BLaER1 (cell line): ENCODE results near the gene ALDH1L2.
A peak's percentile ranks its signal among the peaks of the same experiment; 100 is the strongest.

Source experiments
- H3K27ac ChIP-seq: shearing (Covaris generic); formaldehyde crosslinking; 2 replicates; pipeline ENCODE4 v1.8.1; 2022
- H3K27me3 ChIP-seq: shearing (Covaris generic); formaldehyde crosslinking; 2 replicates; pipeline ENCODE4 v1.8.1; 2022
- H3K36me3 ChIP-seq: shearing (Covaris generic); formaldehyde crosslinking; 2 replicates; pipeline ENCODE4 v1.8.1; 2022
- H3K4me1 ChIP-seq: shearing (Covaris generic); formaldehyde crosslinking; 2 replicates; pipeline ENCODE4 v1.8.1; 2022
- H3K4me2 ChIP-seq: shearing (Covaris generic); formaldehyde crosslinking; 2 replicates; pipeline ENCODE4 v1.8.1; 2022
- H3K4me3 ChIP-seq: shearing (Covaris generic); formaldehyde crosslinking; 2 replicates; pipeline ENCODE4 v1.8.1; 2022
- H3K9ac ChIP-seq: shearing (Covaris generic); formaldehyde crosslinking; 2 replicates; pipeline ENCODE4 v1.8.1; 2022
- H3K9me3 ChIP-seq: shearing (Covaris generic); formaldehyde crosslinking; 2 replicates; pipeline ENCODE4 v1.8.1; 2022
- H4K20me1 ChIP-seq: shearing (Covaris generic); formaldehyde crosslinking; 2 replicates; pipeline ENCODE4 v1.8.1; 2022
- Cebpa-rat ChIP-seq: shearing (Covaris generic); IDR thresholded peaks from 2 replicates; pipeline ENCODE4 v1.8.1; 2022

The ALDH1L2 gene

DNA sequence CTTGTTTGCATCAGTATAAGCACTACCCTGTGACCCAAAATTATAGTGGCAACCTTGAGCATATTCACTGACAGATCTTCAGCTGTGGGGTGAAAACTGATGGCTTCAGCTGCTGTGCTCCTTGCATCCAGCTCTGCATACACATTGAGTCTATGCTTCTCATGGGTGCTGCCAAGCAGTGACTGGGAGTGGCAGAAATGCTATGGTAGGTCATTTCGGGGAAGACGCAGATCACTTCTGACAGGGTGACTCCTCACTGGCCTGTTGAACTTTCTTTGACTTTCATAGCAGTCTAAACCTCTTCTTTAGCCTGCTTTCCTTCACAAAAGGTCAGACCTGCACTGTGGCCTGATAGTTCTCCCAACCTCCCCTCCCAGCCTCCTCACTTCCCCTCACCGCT, 5.6 kb upstream of the ALDH1L2 start:
- no peak overlapping the region for H3K9ac ChIP-seq
- H3K9me3 ChIP-seq: peaks cover 28% of the 10 kb centered on the region
- no peak overlapping the region for H3K4me3 ChIP-seq

DNA sequence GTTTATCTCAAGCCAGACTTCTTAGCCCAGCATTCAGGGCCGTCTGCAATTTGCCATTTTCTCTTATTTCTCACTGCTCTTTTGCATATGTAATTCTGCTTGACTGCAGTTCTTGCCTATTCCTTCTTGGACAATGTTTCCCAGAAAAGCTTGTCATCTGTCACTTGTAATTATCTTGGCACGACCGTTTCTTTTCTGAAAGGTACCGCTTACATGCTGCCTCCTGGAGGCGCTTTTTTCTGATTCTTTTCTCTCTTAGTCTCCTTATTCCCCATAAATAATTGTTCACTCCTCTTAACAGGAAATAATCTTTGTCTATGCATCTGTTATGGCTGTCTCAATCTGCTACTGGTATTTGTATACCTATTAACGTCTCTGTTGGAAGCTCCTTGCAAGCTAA, 1.2 kb upstream of the ALDH1L2 start:
- Histone ChIP-seq H3K4me1 (peaks cover 8% of the 10 kb centered on the region; the same call in 1 of the 2 replicates), H3K4me3 (no peak overlapping the region), H3K4me2 (no peak overlapping the region), H3K27ac (no peak overlapping the region), H3K27me3 (peaks cover 19% of the 10 kb centered on the region), H3K36me3 (no peaks in the 10 kb centered on the region), H4K20me1 (no peaks in the 10 kb centered on the region), H3K9me3 (peaks cover 25% of the 10 kb centered on the region), H3K9ac (no peak overlapping the region)
- no peak for TF ChIP-seq Cebpa-rat

More for the DNA sequence above, 5.6 kb upstream of the ALDH1L2 start:
- H3K36me3 ChIP-seq: no peaks in the 10 kb centered on the region
- TF ChIP-seq Cebpa-rat: no peak
- no peaks in the 10 kb centered on the region for H4K20me1 ChIP-seq
- peaks cover under 1% of the 10 kb centered on the region; the same call in 1 of the 2 replicates for H3K27me3 ChIP-seq
- H3K27ac ChIP-seq: no peak overlapping the region
- no peaks in the 10 kb centered on the region for H3K4me1 ChIP-seq
- H3K4me2 ChIP-seq: no peak overlapping the region

DNA sequence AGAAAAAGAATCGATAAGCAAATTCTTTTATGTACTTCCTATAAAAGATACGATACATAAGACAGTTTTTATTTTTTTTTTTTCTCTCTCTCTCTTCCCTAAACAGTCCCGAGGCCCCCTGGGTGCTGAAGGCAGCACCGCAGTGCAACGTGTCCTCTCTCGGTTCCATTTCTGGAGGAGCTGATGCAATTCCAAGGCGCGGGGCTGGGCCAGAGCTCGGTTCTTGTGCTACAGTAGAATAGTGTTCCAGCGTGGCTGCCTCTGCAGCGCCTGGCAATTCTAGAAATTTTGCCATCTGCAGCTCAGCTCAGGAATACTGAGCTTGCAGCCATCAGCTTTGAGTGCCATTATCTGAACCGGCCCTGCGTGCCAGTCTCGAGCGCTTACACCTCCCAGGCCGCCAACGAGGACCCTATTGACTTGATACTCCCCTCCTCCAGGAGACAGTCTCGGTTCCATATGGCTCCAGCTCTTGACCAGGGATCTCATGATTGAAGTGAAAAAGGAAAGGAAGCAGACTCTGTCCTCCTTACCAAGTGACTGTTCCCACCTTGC, 630 bp downstream of the ALDH1L2 start:
- Histone ChIP-seq H3K4me2 (peak overlapping the region; percentile 69), H3K27me3 (peaks cover 19% of the 10 kb centered on the region), H3K36me3 (no peaks in the 10 kb centered on the region), H3K4me1 (peaks cover 8% of the 10 kb centered on the region; the same call in 1 of the 2 replicates), H4K20me1 (no peaks in the 10 kb centered on the region), H3K27ac (no peak overlapping the region), H3K9me3 (peaks cover 25% of the 10 kb centered on the region), H3K9ac (0 out of 2 replicates have a peak overlapping the region, but pooled peaks have one; percentile 40), H3K4me3 (peak overlapping the region; percentile 59)
- TF ChIP-seq Cebpa-rat: no peak

DNA sequence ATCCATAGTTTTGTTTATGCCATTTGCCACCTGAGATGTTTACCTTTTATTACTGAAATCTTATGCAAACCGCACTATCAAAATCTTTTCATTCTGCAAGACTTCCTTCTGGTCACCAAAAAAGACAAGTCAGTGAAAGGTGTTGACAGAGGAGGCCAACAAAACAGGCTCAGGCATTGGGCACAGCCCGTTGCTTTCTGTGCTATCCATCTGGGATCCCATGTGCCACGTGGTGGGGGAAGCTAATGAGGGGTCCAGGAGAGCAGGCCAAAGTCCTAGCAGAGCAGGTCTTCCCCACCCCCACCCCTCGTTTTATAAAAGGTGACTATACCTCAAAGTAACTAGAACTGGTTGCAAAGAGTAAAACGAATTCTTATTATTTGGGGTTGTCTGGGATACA, 1.2 kb downstream of the ALDH1L2 start:
- Histone ChIP-seq H3K27ac (no peak overlapping the region), H3K4me2 (peak overlapping the region; percentile 69; the same call in 1 of the 2 replicates), H3K27me3 (peaks cover 19% of the 10 kb centered on the region), H3K9me3 (peaks cover 25% of the 10 kb centered on the region), H3K4me1 (peaks cover 8% of the 10 kb centered on the region; the same call in 1 of the 2 replicates), H3K9ac (no peak overlapping the region), H3K36me3 (no peaks in the 10 kb centered on the region), H4K20me1 (no peaks in the 10 kb centered on the region), H3K4me3 (no peak overlapping the region; the same call in 1 of the 2 replicates)
- no peak for TF ChIP-seq Cebpa-rat

DNA sequence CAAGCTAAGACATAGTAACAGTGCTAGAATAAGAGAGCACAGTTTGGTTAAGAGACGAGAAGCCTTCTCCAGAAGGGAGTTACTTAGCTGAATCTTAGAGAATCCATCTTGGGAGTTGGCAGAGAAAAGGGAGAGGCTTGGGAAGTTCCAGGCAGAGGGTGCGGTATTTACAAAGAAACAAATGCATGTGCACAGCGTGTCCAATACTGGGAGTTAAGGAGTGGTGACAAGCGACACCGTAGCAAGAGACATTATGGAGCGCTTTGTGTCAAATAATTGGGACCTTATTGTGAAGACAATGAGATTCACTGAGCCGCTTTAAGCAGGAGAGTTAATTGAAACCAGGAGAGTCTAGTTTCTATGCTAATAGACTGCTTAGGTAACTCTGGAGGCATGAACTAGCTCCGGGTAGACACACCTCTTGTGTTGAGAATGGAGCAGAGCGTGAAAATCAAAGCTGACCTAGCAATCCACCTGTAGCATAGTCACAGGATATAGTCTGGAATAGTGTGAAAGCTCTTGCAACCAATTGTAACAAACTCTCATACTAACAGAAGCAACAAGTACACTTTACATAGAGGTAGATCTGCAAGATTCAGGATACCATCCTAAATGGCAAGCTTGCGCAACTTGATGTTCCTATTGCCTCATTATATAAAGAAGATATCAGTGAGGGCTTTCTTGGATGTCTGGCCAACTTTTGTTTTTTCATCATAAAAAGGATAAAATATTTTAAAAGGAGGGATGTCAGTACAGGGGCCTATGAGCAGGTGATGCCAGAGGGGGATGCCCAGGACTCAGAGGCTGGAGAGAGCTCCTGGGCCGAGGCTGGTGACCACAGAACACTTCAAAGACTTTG, 5.3 kb downstream of the ALDH1L2 start:
- Histone ChIP-seq H3K4me1 (peaks cover 7% of the 10 kb centered on the region; the same call in 1 of the 2 replicates), H3K9ac (no peak overlapping the region), H4K20me1 (no peaks in the 10 kb centered on the region), H3K4me2 (no peak overlapping the region), H3K27ac (no peak overlapping the region), H3K4me3 (no peak overlapping the region), H3K36me3 (no peaks in the 10 kb centered on the region), H3K9me3 (no peaks in the 10 kb centered on the region), H3K27me3 (peaks cover 13% of the 10 kb centered on the region)
- no peak for TF ChIP-seq Cebpa-rat

DNA sequence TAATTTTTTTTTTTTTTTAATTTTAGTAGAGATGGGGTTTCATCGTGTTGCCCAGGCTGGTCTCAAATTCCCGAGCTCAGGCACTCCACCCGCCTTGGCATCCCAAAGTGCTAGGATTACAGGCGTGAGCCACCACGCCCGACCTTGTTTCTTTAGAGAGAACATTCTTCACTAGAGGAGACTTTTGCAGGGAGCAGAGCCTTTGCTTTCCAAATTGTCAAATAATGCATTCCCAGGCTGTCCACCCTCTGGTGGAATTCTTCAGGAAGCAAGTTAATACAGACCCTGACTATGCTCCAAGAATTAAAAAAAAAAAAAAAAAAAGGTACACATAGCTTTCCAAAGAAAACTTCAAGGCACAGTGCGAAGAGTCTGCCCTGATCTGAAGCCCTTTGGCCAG, 6.8 kb downstream of the ALDH1L2 start:
- Histone ChIP-seq H4K20me1 (no peaks in the 10 kb centered on the region), H3K9ac (no peak overlapping the region), H3K36me3 (no peaks in the 10 kb centered on the region), H3K4me1 (no peaks in the 10 kb centered on the region), H3K27ac (no peak overlapping the region), H3K9me3 (no peaks in the 10 kb centered on the region), H3K4me2 (no peak overlapping the region), H3K4me3 (no peak overlapping the region), H3K27me3 (no peaks in the 10 kb centered on the region)
- TF ChIP-seq Cebpa-rat: no peak

DNA sequence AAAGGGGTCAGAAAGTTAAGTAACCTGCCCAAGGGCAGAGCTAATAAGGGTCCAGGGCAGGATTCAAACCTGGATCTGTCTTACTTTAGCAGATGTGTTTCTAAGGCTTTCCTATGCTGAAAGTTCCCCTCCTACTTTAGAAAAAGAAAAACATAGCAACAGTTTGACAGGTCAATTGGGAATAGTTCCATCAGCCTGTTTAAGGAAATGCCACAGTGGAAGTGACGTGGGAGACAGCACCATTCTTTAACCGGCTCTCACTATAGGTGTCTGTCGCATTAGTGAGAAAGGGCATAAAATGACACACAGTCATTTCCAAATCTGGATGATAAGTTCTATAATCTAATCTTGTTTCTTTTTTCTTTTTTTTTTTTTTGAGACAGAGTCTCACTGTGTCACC, 7.3 kb downstream of the ALDH1L2 start:
- Histone ChIP-seq H3K36me3 (no peaks in the 10 kb centered on the region), H3K4me1 (no peaks in the 10 kb centered on the region), H3K9ac (no peak overlapping the region), H4K20me1 (no peaks in the 10 kb centered on the region), H3K9me3 (no peaks in the 10 kb centered on the region), H3K27me3 (no peaks in the 10 kb centered on the region), H3K27ac (no peak overlapping the region), H3K4me2 (no peak overlapping the region), H3K4me3 (no peak overlapping the region)
- TF ChIP-seq Cebpa-rat: no peak

DNA sequence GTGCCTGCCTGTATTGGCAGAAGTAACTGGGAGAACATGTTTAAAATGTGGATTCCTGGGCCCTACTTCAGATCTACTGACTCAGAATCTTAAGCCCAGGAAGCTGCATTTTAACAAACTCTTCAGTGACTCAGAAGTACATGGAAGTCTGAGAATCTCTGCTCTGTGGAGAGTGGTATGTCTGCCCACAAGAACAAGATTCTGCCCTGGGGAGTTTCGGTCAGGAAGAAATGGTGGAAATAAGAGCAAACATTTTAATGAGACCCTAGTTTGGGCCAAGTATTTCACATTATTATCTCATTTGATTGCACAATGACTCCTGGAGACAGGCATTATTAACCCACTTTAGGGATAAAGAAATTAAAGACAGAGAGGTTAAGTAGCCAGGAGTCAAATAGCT, 8.2 kb downstream of the ALDH1L2 start:
- Histone ChIP-seq H3K4me2 (no peak overlapping the region), H3K9ac (no peak overlapping the region), H3K36me3 (no peaks in the 10 kb centered on the region), H3K4me3 (no peak overlapping the region), H3K27me3 (no peaks in the 10 kb centered on the region), H3K9me3 (no peaks in the 10 kb centered on the region), H3K4me1 (no peaks in the 10 kb centered on the region), H3K27ac (no peak overlapping the region), H4K20me1 (no peaks in the 10 kb centered on the region)
- no peak; the same call in 1 of the 2 replicates for TF ChIP-seq Cebpa-rat

DNA sequence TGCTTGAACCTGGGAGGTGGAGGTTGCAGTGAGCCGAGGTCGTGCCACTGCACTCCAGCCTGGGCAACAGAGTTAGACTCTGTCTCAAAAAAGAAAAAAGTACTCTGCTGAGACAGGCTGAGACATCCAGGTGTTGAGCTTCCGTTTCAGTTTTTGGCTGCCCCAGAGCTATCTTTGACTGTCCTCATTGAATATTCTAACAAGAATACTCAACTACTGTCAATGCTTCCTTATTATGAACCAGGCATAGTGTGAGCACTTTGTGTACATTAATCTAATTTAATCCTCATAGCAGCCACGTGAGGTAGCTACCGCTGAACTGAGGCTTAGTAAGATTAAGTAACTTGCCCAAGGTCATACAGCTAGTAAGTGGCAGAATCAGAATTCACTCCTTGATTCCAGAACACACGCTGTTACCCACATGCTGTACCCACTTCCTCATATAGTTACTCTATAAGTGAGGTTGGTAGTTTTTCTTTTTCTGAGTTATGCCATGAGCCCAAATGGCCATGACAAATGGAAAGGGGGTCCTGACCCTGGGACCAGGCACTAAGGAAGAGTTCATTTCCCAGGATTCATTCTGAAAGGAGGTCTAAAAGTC, 11.3 kb downstream of the ALDH1L2 start:
- H3K4me1 ChIP-seq: peaks cover 13% of the 10 kb centered on the region
- no peak overlapping the region for H3K4me3 ChIP-seq
- no peaks in the 10 kb centered on the region for H3K36me3 ChIP-seq
- no peak overlapping the region for H3K4me2 ChIP-seq
- no peaks in the 10 kb centered on the region for H4K20me1 ChIP-seq
- no peak overlapping the region for H3K27ac ChIP-seq
- TF ChIP-seq Cebpa-rat: no peak
- no peaks in the 10 kb centered on the region for H3K9me3 ChIP-seq
- no peaks in the 10 kb centered on the region for H3K27me3 ChIP-seq
- H3K9ac ChIP-seq: no peak overlapping the region

DNA sequence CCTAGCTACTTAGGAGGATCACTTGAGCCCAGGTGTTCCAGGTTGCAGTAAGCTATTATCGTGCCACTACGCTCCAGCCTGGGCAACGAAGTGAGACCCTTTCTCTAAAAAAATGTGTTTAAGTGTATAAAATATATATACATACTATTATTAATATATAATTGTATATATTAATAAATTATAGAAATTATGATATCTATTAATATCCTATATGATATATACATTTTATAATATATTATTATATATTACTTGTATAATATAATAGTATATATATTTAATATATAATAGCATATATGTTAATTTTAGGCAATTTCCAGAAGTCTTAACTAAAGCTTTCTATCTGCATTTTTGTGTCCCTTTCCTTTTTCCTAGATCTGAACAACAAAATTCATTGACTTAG, 12.3 kb downstream of the ALDH1L2 start:
- no peak overlapping the region for H3K27ac ChIP-seq
- H3K9me3 ChIP-seq: no peaks in the 10 kb centered on the region
- no peaks in the 10 kb centered on the region for H3K27me3 ChIP-seq
- H3K4me3 ChIP-seq: no peak overlapping the region
- H3K9ac ChIP-seq: no peak overlapping the region
- no peaks in the 10 kb centered on the region for H4K20me1 ChIP-seq
- H3K4me1 ChIP-seq: peaks cover 13% of the 10 kb centered on the region
- no peak overlapping the region for H3K4me2 ChIP-seq
- H3K36me3 ChIP-seq: no peaks in the 10 kb centered on the region
- TF ChIP-seq Cebpa-rat: no peak
